Mesenchymal stem cell (in vitro differentiated cells and primary cell): ENCODE data around the gene SLITRK4.

Experiments used
- DNase-seq: peaks from one replicate; pipeline ENCODE4 v3.0.0-alpha.2; 2013
- H2AFZ ChIP-seq: one replicate; pipeline ENCODE4 v1.6.1; 2013; ENCODE audit warnings: low read depth, mild to moderate bottlenecking, control low read depth, inconsistent platforms, low read length, moderate library complexity
- H2AK5ac ChIP-seq: 2 replicates; pipeline ENCODE4 v1.6.1; 2013; ENCODE audit warnings: low read length, moderate library complexity, mild to moderate bottlenecking, inconsistent platforms; ENCODE audit not compliant: severe bottlenecking
- H2BK120ac ChIP-seq: one replicate; pipeline ENCODE4 v1.6.1; 2013; ENCODE audit warnings: low read depth, mild to moderate bottlenecking, inconsistent platforms, low read length, moderate library complexity
- H2BK12ac ChIP-seq, 2 experiments: one replicate each; pipeline ENCODE4 v1.6.1; 2013; ENCODE audit warnings: inconsistent platforms in 2 of 2, low read length in 2 of 2, mild to moderate bottlenecking in 2 of 2, moderate library complexity in 2 of 2, control low read depth in 1 of 2
- H2BK15ac ChIP-seq: one replicate; pipeline ENCODE4 v1.6.1; 2013; ENCODE audit warnings: mild to moderate bottlenecking, low read depth, inconsistent platforms; ENCODE audit not compliant: poor library complexity, severe bottlenecking
- H2BK5ac ChIP-seq: 2 replicates; pipeline ENCODE4 v1.6.1; 2013; ENCODE audit warnings: low read depth, mild to moderate bottlenecking, low read length, control low read depth, inconsistent platforms; ENCODE audit not compliant: poor library complexity, severe bottlenecking
- H3K14ac ChIP-seq, 2 experiments: one replicate each; pipeline ENCODE4 v1.6.1; 2013; ENCODE audit warnings: inconsistent platforms in 2 of 2, low read length in 2 of 2, control low read depth in 1 of 2, mild to moderate bottlenecking in 1 of 2, moderate library complexity in 1 of 2
- H3K18ac ChIP-seq, 2 experiments: one replicate each; pipeline ENCODE4 v1.6.1; 2013; ENCODE audit warnings: inconsistent platforms in 2 of 2, low read length in 2 of 2, control low read depth in 1 of 2, low read depth in 1 of 2, mild to moderate bottlenecking in 1 of 2
- H3K23ac ChIP-seq, 2 experiments: one replicate each; pipeline ENCODE4 v1.6.1; 2013; ENCODE audit warnings: inconsistent platforms in 2 of 2, low read length in 2 of 2, mild to moderate bottlenecking in 2 of 2, moderate library complexity in 2 of 2, control low read depth in 1 of 2
- H3K27ac ChIP-seq: 2 replicates; pipeline ENCODE4 v1.5.1; 2013; ENCODE audit warnings: mild to moderate bottlenecking, moderate library complexity, low read length, control low read depth, inconsistent platforms; ENCODE audit not compliant: poor library complexity, severe bottlenecking
- H3K27me3 ChIP-seq, 2 experiments: 2 replicates each; pipeline versions ENCODE4 v1.6.1 to v1.7.0; 2013; ENCODE audit warnings: low read length in 2 of 2, mild to moderate bottlenecking in 2 of 2, moderate library complexity in 2 of 2, control low read depth in 1 of 2, inconsistent platforms in 1 of 2; ENCODE audit not compliant: control insufficient read depth in 1 of 2, insufficient read depth in 1 of 2
- H3K36me3 ChIP-seq, 2 experiments: 2 replicates each; pipeline versions ENCODE4 v1.6.1 to v1.7.0; 2013; ENCODE audit warnings: low read length in 2 of 2, control low read depth in 1 of 2, inconsistent platforms in 1 of 2, low read depth in 1 of 2, mild to moderate bottlenecking in 1 of 2; ENCODE audit not compliant: insufficient read depth in 2 of 2, control insufficient read depth in 1 of 2
- H3K4ac ChIP-seq, 2 experiments: one replicate each; pipeline ENCODE4 v1.6.1; 2013; ENCODE audit warnings: inconsistent platforms in 2 of 2, low read length in 2 of 2, mild to moderate bottlenecking in 2 of 2, moderate library complexity in 2 of 2, control low read depth in 1 of 2, low read depth in 1 of 2
- H3K4me1 ChIP-seq: 2 replicates; pipeline ENCODE4 v1.6.1; 2013; ENCODE audit warnings: low read depth, low read length, control low read depth; ENCODE audit not compliant: control insufficient read depth, insufficient read depth
- H3K4me2 ChIP-seq: 2 replicates; pipeline ENCODE4 v1.6.1; 2013; ENCODE audit warnings: low read length, mild to moderate bottlenecking, inconsistent platforms; ENCODE audit not compliant: poor library complexity, severe bottlenecking
- H3K4me3 ChIP-seq, 2 experiments: 2 replicates each; pipeline versions ENCODE4 v1.5.1 to v1.7.0; 2013; ENCODE audit warnings: low read length in 2 of 2, mild to moderate bottlenecking in 2 of 2, control low read depth in 1 of 2, low read depth in 1 of 2; ENCODE audit not compliant: insufficient read depth in 1 of 2
- H3K79me1 ChIP-seq: replicated peaks from 2 replicates; pipeline ENCODE4 v1.6.1; 2013; ENCODE audit warnings: mild to moderate bottlenecking, control low read depth, low read length, inconsistent platforms; ENCODE audit not compliant: poor library complexity, severe bottlenecking
- H3K9ac ChIP-seq: 2 replicates; pipeline ENCODE4 v1.7.0; 2013; ENCODE audit warnings: mild to moderate bottlenecking, low read length, moderate library complexity
- H3K9me3 ChIP-seq: 2 replicates; pipeline ENCODE4 v1.7.0; 2013; ENCODE audit warnings: mild to moderate bottlenecking, low read length; ENCODE audit not compliant: control insufficient read depth
- H4K8ac ChIP-seq: one replicate; pipeline ENCODE4 v1.6.1; 2013; ENCODE audit warnings: inconsistent platforms, mild to moderate bottlenecking, low read length, moderate library complexity
- H4K91ac ChIP-seq: one replicate; pipeline ENCODE4 v1.6.1; 2013; ENCODE audit warnings: mild to moderate bottlenecking, low read length, inconsistent platforms
- WGBS: methylation state at CpG from one replicate; pipeline ENCODE4 v1.1.7; 2013; ENCODE audit warnings: mixed read lengths; 5-methylcytosine and 5-hydroxymethylcytosine counted together

The SLITRK4 gene

GRCh38 chrX:143642426-143642825 lies 6.5 kb upstream of the SLITRK4 start:
- no CpG with 5 or more reads among the region's 3 CpGs for WGBS

GRCh38 chrX:143636831-143637230 lies 930 bp upstream of the SLITRK4 start:
- Histone ChIP-seq H3K9ac (no peak overlapping the region), H3K4me2 (no peak overlapping the region)
- WGBS, result 33% methylated on average over 2 of the region's 2 CpGs

More at GRCh38 chrX:143642426-143642825, 6.5 kb upstream of the SLITRK4 start:
- Histone ChIP-seq H3K36me3 (no peaks in the 10 kb centered on the region), H2BK5ac (no peak overlapping the region), H2BK12ac (no peak overlapping the region), H4K91ac (no peak overlapping the region), H3K4ac (no peak overlapping the region), H3K4me2 (no peak overlapping the region), H2BK15ac (no peak overlapping the region), H3K9ac (no peak overlapping the region), H2AFZ (no peak overlapping the region), H3K79me1 (no peaks in the 10 kb centered on the region), H4K8ac (no peak overlapping the region), H3K23ac (no peak overlapping the region), H3K4me1 (no peaks in the 10 kb centered on the region), H3K9me3 (no peaks in the 10 kb centered on the region), H3K18ac (no peak overlapping the region), H3K27me3 (no peaks in the 10 kb centered on the region), H3K4me3 (no peak overlapping the region), H3K14ac (no peak overlapping the region), H3K27ac (no peak overlapping the region), H2BK120ac (no peak overlapping the region), H2AK5ac (no peak overlapping the region)
- no peak for DNase-seq

GRCh38 chrX:143634663-143635455 lies 1.0 kb downstream of the SLITRK4 start:
- H3K14ac ChIP-seq, result no peak overlapping the region
- no peaks in the 10 kb centered on the region for H3K4me1 ChIP-seq
- peak overlapping the region in 1 of 2 experiments; percentile 66 for H3K18ac ChIP-seq
- WGBS, result under 1% methylated on average over 18 of the region's 67 CpGs
- H2BK120ac ChIP-seq, result no peak overlapping the region
- no peaks in the 10 kb centered on the region for H3K27me3 ChIP-seq
- no peak overlapping the region for H4K8ac ChIP-seq
- H3K4ac ChIP-seq, result no peak overlapping the region
- H3K36me3 ChIP-seq, result no peaks in the 10 kb centered on the region
- H3K27ac ChIP-seq, result peak overlapping the region; percentile 90
- H3K9ac ChIP-seq, result peak overlapping the region; percentile 83
- H3K4me3 ChIP-seq, result peak overlapping the region; percentile 64 to 78
- DNase-seq, result peak; percentile 28
- no peaks in the 10 kb centered on the region for H3K9me3 ChIP-seq
- peak overlapping the region; percentile 63 for H3K4me2 ChIP-seq
- no peak overlapping the region for H2BK5ac ChIP-seq
- H2BK15ac ChIP-seq, result no peak overlapping the region
- no peaks in the 10 kb centered on the region for H3K79me1 ChIP-seq
- no peak overlapping the region for H2AFZ ChIP-seq
- H2BK12ac ChIP-seq, result no peak overlapping the region
- no peak overlapping the region for H2AK5ac ChIP-seq
- no peak overlapping the region for H3K23ac ChIP-seq
- no peak overlapping the region for H4K91ac ChIP-seq

More at GRCh38 chrX:143636831-143637230, 930 bp upstream of the SLITRK4 start:
- Histone ChIP-seq H3K27ac (peak overlapping the region; percentile 61), H3K23ac (no peak overlapping the region), H2AFZ (no peak overlapping the region), H2BK5ac (no peak overlapping the region), H3K4me1 (no peaks in the 10 kb centered on the region), H4K8ac (no peak overlapping the region), H2BK15ac (no peak overlapping the region), H3K14ac (no peak overlapping the region), H3K79me1 (no peaks in the 10 kb centered on the region), H4K91ac (no peak overlapping the region), H3K36me3 (no peaks in the 10 kb centered on the region), H2BK120ac (no peak overlapping the region), H3K4ac (no peak overlapping the region), H3K27me3 (no peaks in the 10 kb centered on the region), H3K4me3 (no peak overlapping the region), H2BK12ac (no peak overlapping the region), H3K18ac (no peak overlapping the region), H2AK5ac (no peak overlapping the region), H3K9me3 (no peaks in the 10 kb centered on the region)
- DNase-seq, result no peak

GRCh38 chrX:143634309-143634662 lies 1.6 kb downstream of the SLITRK4 start:
- Histone ChIP-seq H3K4me1 (no peaks in the 10 kb centered on the region), H2BK15ac (no peak overlapping the region), H3K27ac (peak overlapping the region; percentile 64), H3K27me3 (no peaks in the 10 kb centered on the region), H2BK5ac (no peak overlapping the region), H2AK5ac (no peak overlapping the region), H3K4me2 (peak overlapping the region; percentile 77), H3K9me3 (no peaks in the 10 kb centered on the region), H2AFZ (no peak overlapping the region), H3K9ac (peak overlapping the region; percentile 83), H3K14ac (no peak overlapping the region), H2BK12ac (no peak overlapping the region), H2BK120ac (no peak overlapping the region), H3K79me1 (peaks cover 2% of the 10 kb centered on the region), H3K23ac (no peak overlapping the region), H3K18ac (peak overlapping the region; percentile 21 to 66), H4K91ac (no peak overlapping the region), H3K4me3 (peak overlapping the region; percentile 64 to 78), H3K4ac (peak overlapping the region in 1 of 2 experiments; percentile 73), H4K8ac (no peak overlapping the region), H3K36me3 (no peaks in the 10 kb centered on the region)
- DNase-seq, result peak; percentile 10
- 0% methylated on average over 4 of the region's 26 CpGs for WGBS
